MM.1S (cell line): Measurements from ENCODE around the gene GFOD1.

Experiments
- EZH2 ChIP-seq: fragments of 300-600 bp; sonication (generic); optimal IDR thresholded peaks from 2 replicates; pipeline ENCODE3; 2017; ENCODE audit warnings: low read depth, mild to moderate bottlenecking, antibody characterized with exemption, low read length, mixed read lengths
- EZH2phosphoT487 ChIP-seq: fragments of 300-600 bp; sonication (generic); IDR thresholded peaks from 2 replicates; pipeline ENCODE4 v1.6.1; 2018; ENCODE audit warnings: antibody characterized with exemption, low read length
- TF ChIP-seq, protein P1 (sequence below): fragments of 300-600 bp; sonication (generic); IDR thresholded peaks from 2 replicates; pipeline ENCODE4 v1.5.1; 2016; ENCODE audit warnings: antibody characterized with exemption, low read length, mixed read lengths

DNA sequence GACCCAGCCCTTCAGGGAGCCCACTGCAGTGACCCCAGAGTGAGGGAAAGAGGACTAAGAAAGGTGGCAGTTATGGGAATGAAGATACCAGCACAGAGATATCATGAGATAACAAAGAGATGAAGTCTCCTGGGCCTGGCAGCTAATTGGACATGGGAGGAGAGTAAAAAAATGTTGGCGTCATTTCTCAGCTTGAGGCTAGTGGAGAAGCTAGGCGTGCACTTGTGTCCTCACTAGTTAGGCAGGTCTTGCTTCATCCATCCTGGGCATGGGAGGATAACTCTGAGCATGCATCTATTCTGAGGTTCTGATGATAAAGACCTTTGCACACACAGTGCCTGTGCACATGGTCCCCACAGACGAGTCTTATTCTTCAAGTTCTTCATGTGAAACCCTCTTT is 4.1 kb upstream of the GFOD1 start:
- no peak for TF ChIP-seq EZH2phosphoT487
- TF ChIP-seq, protein P1, sequence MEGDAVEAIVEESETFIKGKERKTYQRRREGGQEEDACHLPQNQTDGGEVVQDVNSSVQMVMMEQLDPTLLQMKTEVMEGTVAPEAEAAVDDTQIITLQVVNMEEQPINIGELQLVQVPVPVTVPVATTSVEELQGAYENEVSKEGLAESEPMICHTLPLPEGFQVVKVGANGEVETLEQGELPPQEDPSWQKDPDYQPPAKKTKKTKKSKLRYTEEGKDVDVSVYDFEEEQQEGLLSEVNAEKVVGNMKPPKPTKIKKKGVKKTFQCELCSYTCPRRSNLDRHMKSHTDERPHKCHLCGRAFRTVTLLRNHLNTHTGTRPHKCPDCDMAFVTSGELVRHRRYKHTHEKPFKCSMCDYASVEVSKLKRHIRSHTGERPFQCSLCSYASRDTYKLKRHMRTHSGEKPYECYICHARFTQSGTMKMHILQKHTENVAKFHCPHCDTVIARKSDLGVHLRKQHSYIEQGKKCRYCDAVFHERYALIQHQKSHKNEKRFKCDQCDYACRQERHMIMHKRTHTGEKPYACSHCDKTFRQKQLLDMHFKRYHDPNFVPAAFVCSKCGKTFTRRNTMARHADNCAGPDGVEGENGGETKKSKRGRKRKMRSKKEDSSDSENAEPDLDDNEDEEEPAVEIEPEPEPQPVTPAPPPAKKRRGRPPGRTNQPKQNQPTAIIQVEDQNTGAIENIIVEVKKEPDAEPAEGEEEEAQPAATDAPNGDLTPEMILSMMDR: no peak
- no peak for TF ChIP-seq EZH2
